ENCODE data around the gene CFAP410. TPM values are rescaled to one million over a fixed set of nuclear protein-coding genes. Genes with fewer than 3 reads are reported as not detected.

The CFAP410 gene
- polyA plus RNA-seq (2013, experiment 1 of 2): 9.6 TPM
- 11.4 TPM for polyA plus RNA-seq (2013, experiment 2 of 2)

DNA sequence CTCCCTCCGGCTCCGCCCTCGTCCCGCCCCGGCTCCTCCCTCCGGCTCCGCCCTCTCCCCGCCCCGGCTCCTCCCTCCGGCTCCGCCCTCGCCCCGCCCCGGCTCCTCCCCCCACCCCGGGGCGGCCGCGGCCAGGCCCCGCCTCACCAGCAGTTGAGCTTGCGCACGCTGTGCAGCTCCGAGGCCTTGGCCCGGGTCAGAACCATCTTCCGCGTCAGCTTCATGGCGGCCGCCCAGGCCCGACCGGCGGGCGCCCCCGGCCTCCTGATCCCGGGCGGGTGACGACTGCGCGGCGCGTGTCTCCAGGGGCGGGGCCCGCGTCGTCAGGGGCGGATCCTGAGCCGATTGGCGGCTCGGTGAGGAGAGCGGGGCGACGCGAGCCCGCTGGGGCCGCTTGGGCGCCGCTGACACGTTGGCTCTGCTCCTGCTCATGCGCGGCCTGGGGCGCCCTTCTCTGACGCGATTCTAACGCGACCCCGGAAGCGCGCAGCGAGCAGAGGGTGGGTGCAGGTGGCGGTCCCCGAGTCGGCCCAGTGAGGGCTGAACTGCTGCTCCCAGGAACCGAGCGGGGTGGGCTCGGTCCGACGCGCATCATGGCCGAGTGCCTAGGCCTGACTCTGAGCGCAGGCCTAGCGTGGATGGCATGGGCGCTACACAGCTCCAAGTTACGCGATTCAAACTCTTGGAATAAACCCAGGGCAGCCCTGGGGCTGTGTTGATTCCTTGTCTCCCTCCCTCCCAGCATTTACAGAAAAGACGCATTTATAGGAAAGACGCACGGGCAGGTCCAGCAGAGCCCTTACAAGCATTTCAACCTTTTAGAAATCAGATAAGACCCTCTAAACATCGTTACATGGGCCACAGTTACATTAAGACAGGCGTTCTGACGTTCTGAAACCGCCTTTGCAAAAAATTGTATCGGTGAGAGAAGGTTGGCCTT is at the start of gene CFAP410:
CFAP410 (minus strand) TSS at position 420 of the 940 bp plus-strand sequence; CDS start at position 224, 196 bp downstream.
- Histone ChIP-seq H3K4me3 (ENCODE audit: low read length) (peak within 1 kb of the TSS; percentile 92), H3K27me3 (ENCODE audit: insufficient read depth, low read length) (no peaks in the 10 kb centered on the region), H3K27ac (ENCODE audit: low read depth, low read length) (peak within 1 kb of the TSS; percentile 99), H3K4me1 (ENCODE audit: insufficient read depth, low read length) (peaks cover 14% of the 10 kb centered on the region), H3K9me3 (ENCODE audit: insufficient read depth, low read depth, low read length) (no peaks in the 10 kb centered on the region), H3K9ac (ENCODE audit: low read depth, low read length) (peak within 1 kb of the TSS; percentile 91), H3K36me3 (ENCODE audit: insufficient read depth, low read length) (peaks cover 10% of the 10 kb centered on the region; the same call in 1 of the 2 replicates)
- 2% methylated on average over 88 of the region's 90 CpGs for WGBS

DNA sequence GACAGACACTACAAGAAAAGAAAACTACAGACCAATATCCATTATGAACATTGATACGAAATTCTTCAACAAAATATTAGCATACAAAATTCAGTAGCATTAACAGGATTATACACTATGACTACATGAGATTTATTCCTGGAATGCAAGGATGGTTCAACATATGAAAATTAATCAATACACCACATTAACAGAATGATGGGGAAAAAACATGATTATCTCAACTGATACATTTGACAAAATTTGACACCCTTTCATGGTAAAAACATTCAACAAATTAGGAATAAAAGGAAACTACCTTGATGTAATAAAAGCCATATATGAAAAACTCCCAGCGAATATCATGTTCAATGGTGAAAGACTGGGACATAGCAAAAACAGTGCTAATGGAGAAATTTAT is 45.8 kb upstream of the CFAP410 start:
- H3K27me3 ChIP-seq (ENCODE audit: insufficient read depth, low read length): no peaks in the 10 kb centered on the region
- WGBS: 93% methylated on average over 1 of the region's 2 CpGs
- H3K9me3 ChIP-seq (ENCODE audit: insufficient read depth, low read depth, low read length): peaks cover 4% of the 10 kb centered on the region; the same call in 1 of the 2 replicates
- H3K36me3 ChIP-seq (ENCODE audit: insufficient read depth, low read length): no peaks in the 10 kb centered on the region
- H3K9ac ChIP-seq (ENCODE audit: low read depth, low read length): no peak overlapping the region
- no peak overlapping the region for H3K4me3 ChIP-seq (ENCODE audit: low read length)
- no peaks in the 10 kb centered on the region for H3K4me1 ChIP-seq (ENCODE audit: insufficient read depth, low read length)
- H3K27ac ChIP-seq (ENCODE audit: low read depth, low read length): no peak overlapping the region

DNA sequence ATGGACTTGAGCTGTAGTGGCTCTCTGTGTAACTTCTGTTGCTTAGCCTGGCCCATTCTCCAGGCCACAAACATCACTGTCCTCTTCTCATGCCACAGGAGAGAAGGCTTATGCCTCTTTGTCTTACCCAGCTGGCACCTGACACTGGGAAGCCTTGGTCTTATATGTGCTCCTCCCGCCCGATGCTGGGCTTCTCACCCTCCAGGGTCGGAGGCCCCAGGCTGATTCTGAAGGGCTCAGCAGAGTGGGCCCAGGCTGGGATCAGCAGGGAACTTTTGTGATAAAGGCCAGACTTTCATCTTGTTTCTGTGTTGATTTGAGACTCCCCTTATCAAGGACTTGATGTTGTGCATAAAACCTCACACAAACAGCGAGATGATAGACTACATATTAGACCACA is 44.0 kb upstream of the CFAP410 start:
- WGBS: 91% methylated on average over 3 of the region's 4 CpGs
- H3K9ac ChIP-seq (ENCODE audit: low read depth, low read length): no peak overlapping the region
- no peak overlapping the region for H3K27ac ChIP-seq (ENCODE audit: low read depth, low read length)
- no peak overlapping the region for H3K4me3 ChIP-seq (ENCODE audit: low read length)
- H3K4me1 ChIP-seq (ENCODE audit: insufficient read depth, low read length): no peaks in the 10 kb centered on the region
- no peaks in the 10 kb centered on the region for H3K36me3 ChIP-seq (ENCODE audit: insufficient read depth, low read length)
- no peaks in the 10 kb centered on the region for H3K27me3 ChIP-seq (ENCODE audit: insufficient read depth, low read length)
- H3K9me3 ChIP-seq (ENCODE audit: insufficient read depth, low read depth, low read length): peaks cover 3% of the 10 kb centered on the region; the same call in 1 of the 2 replicates

- H3K9me3 ChIP-seq (ENCODE audit: insufficient read depth, low read depth, low read length): peaks cover 3% of the 10 kb centered on the region; the same call in 1 of the 2 replicates
- H3K4me1 ChIP-seq (ENCODE audit: insufficient read depth, low read length): no peaks in the 10 kb centered on the region
- H3K27ac ChIP-seq (ENCODE audit: low read depth, low read length): no peak overlapping the region
- WGBS: 90% methylated on average over 9 of the region's 9 CpGs
- no peak overlapping the region for H3K9ac ChIP-seq (ENCODE audit: low read depth, low read length)
- no peaks in the 10 kb centered on the region for H3K27me3 ChIP-seq (ENCODE audit: insufficient read depth, low read length)
- no peak overlapping the region for H3K4me3 ChIP-seq (ENCODE audit: low read length)
- no peaks in the 10 kb centered on the region for H3K36me3 ChIP-seq (ENCODE audit: insufficient read depth, low read length)
Observed at GRCh38 chr21:44382536-44382935, 43.3 kb upstream of the CFAP410 start.

DNA sequence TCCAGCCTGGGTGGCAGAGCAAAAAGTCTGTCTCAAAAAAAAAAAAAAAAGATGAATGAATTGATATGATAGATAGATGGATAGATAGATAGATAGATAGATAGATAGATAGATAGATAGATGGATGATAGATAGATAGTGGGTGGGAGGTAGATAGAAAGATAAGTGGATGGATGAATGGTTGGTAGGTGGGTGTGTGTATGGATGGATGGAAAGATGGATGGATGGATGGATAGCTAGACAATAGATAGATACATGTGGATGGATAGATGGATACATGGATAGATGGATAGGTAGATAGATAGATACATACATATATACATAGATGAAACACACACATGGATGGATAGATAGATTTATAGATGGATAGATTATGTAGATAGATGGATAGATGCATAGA is 42.7 kb upstream of the CFAP410 start:
- Histone ChIP-seq H3K9me3 (ENCODE audit: insufficient read depth, low read depth, low read length) (peaks cover 3% of the 10 kb centered on the region; the same call in 1 of the 2 replicates), H3K4me1 (ENCODE audit: insufficient read depth, low read length) (no peaks in the 10 kb centered on the region), H3K9ac (ENCODE audit: low read depth, low read length) (no peak overlapping the region), H3K27me3 (ENCODE audit: insufficient read depth, low read length) (no peaks in the 10 kb centered on the region), H3K27ac (ENCODE audit: low read depth, low read length) (no peak overlapping the region), H3K4me3 (ENCODE audit: low read length) (no peak overlapping the region), H3K36me3 (ENCODE audit: insufficient read depth, low read length) (no peaks in the 10 kb centered on the region)

DNA sequence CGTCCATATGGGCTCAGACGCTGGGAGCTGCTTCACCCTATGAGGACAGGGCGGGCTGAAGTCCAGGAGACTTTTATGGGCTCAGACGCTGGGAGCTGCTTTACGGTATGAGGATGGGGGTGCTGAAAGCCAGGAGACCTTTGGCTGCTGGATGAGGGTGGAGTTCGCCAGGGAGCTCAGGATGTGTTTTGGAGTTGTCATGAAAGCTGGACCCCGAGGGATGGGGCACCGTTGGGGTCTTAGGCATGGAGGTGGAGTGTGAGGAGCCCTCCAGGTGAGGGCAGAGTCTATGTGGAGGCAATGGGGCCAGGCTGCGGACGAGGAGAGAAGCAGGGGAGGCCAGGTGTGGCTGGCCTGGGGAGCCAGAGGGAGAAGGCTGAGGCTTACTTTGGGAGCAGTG is 41.7 kb upstream of the CFAP410 start:
- Histone ChIP-seq H3K36me3 (ENCODE audit: insufficient read depth, low read length) (no peaks in the 10 kb centered on the region), H3K4me1 (ENCODE audit: insufficient read depth, low read length) (no peaks in the 10 kb centered on the region), H3K4me3 (ENCODE audit: low read length) (no peak overlapping the region), H3K27me3 (ENCODE audit: insufficient read depth, low read length) (no peaks in the 10 kb centered on the region), H3K9me3 (ENCODE audit: insufficient read depth, low read depth, low read length) (peaks cover 3% of the 10 kb centered on the region; the same call in 1 of the 2 replicates), H3K9ac (ENCODE audit: low read depth, low read length) (no peak overlapping the region), H3K27ac (ENCODE audit: low read depth, low read length) (no peak overlapping the region)
- 85% methylated on average over 10 of the region's 10 CpGs for WGBS

GRCh38 chr21:44379991-44380865 is 41.0 kb upstream of the CFAP410 start:
- Histone ChIP-seq H3K9me3 (ENCODE audit: insufficient read depth, low read depth, low read length) (peaks cover 3% of the 10 kb centered on the region; the same call in 1 of the 2 replicates), H3K27ac (ENCODE audit: low read depth, low read length) (no peak overlapping the region), H3K4me1 (ENCODE audit: insufficient read depth, low read length) (no peaks in the 10 kb centered on the region), H3K36me3 (ENCODE audit: insufficient read depth, low read length) (no peaks in the 10 kb centered on the region), H3K9ac (ENCODE audit: low read depth, low read length) (no peak overlapping the region), H3K27me3 (ENCODE audit: insufficient read depth, low read length) (no peaks in the 10 kb centered on the region), H3K4me3 (ENCODE audit: low read length) (no peak overlapping the region)
- 66% methylated on average over 31 of the region's 31 CpGs for WGBS

DNA sequence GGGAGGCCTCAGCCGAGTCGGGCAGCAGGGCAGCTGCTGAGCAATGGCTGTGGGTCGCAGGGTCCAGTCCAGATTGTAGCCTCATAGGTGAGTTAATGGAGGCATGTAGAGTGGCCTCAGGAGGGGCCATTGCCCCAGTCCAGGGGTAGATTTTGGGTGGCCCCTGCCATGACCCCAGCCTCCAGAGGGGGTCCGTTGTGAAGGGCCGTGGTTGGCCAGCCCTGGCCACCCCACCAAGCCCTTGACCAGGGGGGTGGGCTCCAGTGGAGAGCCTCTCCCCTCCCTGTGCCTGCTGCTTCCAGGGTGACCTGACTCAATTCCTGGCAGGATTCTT is 40.3 kb upstream of the CFAP410 start:
- 90% methylated on average over 5 of the region's 5 CpGs for WGBS
- Histone ChIP-seq H3K27me3 (ENCODE audit: insufficient read depth, low read length) (no peaks in the 10 kb centered on the region), H3K9ac (ENCODE audit: low read depth, low read length) (no peak overlapping the region), H3K36me3 (ENCODE audit: insufficient read depth, low read length) (no peaks in the 10 kb centered on the region), H3K27ac (ENCODE audit: low read depth, low read length) (no peak overlapping the region), H3K4me3 (ENCODE audit: low read length) (no peak overlapping the region), H3K9me3 (ENCODE audit: insufficient read depth, low read depth, low read length) (peaks cover 5% of the 10 kb centered on the region; the same call in 1 of the 2 replicates), H3K4me1 (ENCODE audit: insufficient read depth, low read length) (no peaks in the 10 kb centered on the region)

DNA sequence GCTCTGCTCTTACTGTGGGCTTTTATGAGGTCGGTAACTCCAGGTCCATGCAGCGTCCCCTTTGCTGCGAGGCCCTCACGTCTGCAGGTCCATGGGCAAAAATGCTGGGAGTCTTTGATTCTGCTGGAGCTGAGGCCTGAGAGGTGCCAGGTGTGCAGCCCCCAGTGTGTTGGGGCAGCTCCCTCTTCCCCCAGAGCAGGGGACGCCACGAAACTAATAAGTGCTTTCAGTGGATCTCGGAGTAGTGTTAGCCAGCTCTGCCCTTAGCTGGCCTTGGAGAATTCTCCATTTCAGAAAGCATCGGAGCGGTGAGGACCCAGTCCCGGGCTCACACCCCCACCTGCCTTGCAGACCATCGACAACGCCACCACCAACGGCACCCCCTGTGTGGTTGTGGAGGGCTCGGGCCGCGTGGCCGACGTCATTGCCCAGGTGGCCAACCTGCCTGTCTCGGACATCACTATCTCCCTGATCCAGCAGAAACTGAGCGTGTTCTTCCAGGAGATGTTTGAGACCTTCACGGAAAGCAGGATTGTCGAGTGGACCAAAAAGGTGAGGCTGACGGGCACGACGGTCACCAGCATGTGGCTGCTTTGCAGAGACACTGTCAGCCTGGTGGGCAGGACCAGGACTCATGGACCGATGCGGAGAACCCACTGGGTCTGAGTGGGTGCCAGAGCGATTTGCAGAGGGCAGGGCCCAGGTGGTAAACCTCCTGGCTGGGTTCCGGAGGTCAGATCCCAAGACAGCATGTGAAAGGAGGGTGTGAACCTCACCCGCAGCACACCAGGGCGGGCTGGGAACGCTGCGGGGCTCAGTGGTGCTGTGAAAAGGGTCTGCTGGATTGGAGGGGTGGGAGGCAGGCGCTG is 39.7 kb upstream of the CFAP410 start:
- no peaks in the 10 kb centered on the region for H3K36me3 ChIP-seq (ENCODE audit: insufficient read depth, low read length)
- no peaks in the 10 kb centered on the region for H3K27me3 ChIP-seq (ENCODE audit: insufficient read depth, low read length)
- H3K4me1 ChIP-seq (ENCODE audit: insufficient read depth, low read length): no peaks in the 10 kb centered on the region
- no peak overlapping the region for H3K27ac ChIP-seq (ENCODE audit: low read depth, low read length)
- peaks cover 5% of the 10 kb centered on the region; the same call in 1 of the 2 replicates for H3K9me3 ChIP-seq (ENCODE audit: insufficient read depth, low read depth, low read length)
- no peak overlapping the region for H3K9ac ChIP-seq (ENCODE audit: low read depth, low read length)
- no peak overlapping the region for H3K4me3 ChIP-seq (ENCODE audit: low read length)
- WGBS: 95% methylated on average over 34 of the region's 34 CpGs

- 89% methylated on average over 21 of the region's 22 CpGs for WGBS
- Histone ChIP-seq H3K9ac (ENCODE audit: low read depth, low read length) (no peak overlapping the region), H3K4me3 (ENCODE audit: low read length) (no peak overlapping the region), H3K27me3 (ENCODE audit: insufficient read depth, low read length) (no peaks in the 10 kb centered on the region), H3K9me3 (ENCODE audit: insufficient read depth, low read depth, low read length) (peaks cover 9% of the 10 kb centered on the region; the same call in 1 of the 2 replicates), H3K4me1 (ENCODE audit: insufficient read depth, low read length) (no peaks in the 10 kb centered on the region), H3K27ac (ENCODE audit: low read depth, low read length) (no peak overlapping the region), H3K36me3 (ENCODE audit: insufficient read depth, low read length) (no peaks in the 10 kb centered on the region)
Observed at GRCh38 chr21:44377922-44378645, 38.9 kb upstream of the CFAP410 start.

All from HUES64 (cell line).